GM19043 (cell line): ENCODE measurements around the gene RGS1.

Source experiments
- ATAC-seq: cut with Tn5 transposase; IDR thresholded peaks from one replicate; pipeline ENCODE4 v1.9.1; 2021; ENCODE audit warnings: low read depth; ENCODE audit not compliant: unreplicated experiment

The RGS1 gene

DNA sequence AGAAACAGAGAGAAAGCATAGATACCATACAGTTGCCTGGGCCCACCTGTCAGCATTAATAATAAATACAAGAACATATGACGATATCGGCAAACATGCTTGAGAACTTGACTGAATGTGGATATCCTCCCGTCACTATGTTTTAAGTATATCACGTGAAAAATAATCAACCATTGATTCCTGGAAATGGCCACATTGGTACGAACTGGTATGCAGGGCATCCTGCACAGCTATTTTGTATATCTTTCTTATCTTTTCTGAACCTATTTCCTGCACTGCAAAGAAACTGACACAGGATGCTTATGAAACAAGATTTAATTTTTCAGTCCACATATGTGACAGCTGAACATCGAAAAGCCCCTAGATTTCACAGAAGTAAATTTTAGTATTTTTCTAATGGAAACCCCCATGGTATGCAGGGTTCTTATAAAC lies 22.8 kb upstream of the RGS1 start:
- ATAC-seq, result no peak

DNA sequence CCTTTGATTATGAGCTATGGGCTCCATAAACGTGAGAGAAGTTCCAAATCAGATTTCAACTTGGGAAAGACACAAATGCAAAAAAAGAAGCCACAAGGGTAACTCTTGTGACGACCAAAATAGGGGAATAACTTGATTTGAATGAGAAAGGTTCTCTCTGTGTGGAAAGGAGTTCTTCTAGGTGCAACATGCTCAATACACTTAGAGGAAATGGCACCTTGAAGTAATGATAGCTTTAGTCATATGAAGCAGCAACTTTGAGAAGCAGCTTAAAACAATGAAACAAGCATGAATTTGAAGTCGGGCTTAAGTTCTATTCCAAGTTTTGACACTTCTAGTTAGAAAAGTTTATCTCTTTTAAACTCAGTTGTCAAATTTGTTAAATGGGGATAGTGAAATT lies 21.8 kb upstream of the RGS1 start:
- ATAC-seq, result no peak

DNA sequence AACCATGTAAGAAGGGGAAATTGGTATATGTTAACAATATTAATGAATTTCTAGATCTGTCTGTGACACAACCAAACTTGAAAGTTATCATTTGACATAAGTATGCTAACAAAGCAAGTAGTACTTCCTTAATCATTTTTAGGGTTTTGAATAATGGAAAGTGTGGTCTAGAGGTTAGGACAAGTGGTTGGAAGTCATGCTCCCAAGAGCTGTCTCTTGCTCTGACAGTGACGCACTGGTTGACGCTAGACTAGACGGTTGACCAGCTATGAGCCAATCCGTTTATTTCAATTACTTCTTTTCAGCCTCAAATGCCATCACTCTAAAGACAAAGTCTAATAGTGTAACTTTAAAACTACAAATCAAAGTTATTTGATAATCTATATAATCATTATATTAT lies 20.7 kb upstream of the RGS1 start:
- no peak for ATAC-seq

DNA sequence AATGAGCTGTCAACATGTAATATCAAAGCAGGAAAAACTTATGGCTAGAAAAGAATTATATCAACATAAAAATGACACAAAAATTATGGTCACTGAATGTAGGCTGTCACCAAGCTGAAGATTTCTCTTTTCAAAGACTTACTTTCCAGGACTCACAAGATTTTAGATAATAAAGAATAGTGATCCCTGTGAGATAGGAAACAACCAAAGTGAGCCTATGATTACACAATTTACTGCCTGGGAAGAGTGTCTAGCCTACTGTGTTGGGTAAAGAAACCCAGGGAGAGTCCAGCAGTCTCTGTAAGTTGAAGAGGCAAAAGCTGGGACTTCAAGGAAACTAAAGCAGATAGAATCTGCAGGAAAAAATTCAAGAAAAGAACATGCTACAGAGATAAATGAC lies 20.2 kb upstream of the RGS1 start:
- no peak for ATAC-seq

DNA sequence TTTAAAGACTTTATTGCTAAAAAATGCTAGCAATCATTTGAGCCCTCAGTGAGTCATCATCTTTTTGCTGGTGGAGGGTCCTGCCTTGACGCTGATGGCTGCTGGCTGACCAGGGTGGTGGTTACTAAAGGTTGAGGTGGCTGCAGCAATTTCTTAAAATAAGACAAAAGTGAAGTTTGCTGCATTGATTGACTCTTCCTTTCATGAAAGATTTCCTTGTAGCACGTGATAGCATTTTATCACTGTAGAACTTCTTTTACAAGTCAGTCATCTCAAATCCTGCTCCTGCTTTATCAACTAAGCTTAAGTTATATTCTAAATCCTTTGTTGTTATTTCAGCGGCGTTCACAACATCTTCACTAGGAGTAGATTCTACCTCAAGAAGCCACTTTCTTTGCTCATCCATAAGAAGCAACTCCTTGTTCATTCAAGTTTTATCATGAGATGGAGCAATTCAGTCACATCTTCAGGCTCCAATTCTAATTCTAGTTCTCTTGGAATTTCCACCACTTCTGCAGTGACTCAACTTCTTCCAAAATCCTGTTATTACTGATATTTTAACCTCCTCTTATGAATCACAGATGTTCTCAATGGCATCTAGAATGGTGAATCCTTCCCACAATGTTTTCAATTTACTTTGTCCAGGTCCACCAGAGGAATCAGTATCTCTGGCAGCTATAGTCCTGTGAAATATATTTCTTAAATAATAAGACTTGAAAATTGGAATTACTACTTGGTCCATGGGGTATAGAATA lies 17.6 kb upstream of the RGS1 start:
- ATAC-seq, result no peak

DNA sequence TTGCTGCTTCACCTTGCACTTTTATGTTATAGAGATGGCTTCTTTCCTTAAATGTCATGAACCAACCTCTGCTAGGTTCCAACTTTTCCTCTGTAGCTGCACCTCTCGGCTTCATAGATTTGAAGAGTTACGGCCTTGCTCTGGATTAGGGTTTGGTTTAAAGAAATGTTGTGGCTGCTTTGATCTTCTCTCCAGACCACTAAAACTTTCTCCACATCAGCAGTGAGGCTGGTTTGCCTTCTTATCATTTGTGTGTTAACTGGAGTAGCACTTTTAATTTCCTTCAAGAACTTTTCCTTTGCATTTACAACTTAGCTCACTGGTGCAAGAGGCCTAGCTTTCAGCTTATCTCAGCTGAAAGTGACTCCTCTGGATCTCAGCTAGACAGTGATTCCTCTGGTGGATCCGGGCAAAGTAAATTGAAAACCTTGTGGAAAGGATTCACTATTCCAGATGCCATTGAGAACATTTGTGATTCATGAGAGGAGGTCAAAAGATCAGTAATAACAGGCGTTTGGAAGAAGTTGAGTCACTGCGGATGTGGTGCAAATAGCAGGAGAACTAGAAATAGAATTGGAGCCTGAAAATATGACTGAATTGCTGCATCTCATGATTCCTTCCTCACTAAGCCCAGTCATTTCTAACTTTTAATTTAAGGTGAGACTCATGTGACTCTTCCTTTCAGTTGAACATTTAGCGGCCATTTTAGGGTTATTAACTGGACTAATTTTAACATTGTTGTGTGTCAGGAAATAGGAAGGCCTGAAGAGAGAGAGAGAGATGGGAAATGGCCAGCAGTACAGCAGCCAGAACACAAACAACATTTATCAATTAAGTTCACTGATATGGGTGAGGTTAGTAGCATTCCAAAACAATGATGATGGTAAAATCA lies 16.2 kb upstream of the RGS1 start:
- ATAC-seq, result peak; percentile 69

DNA sequence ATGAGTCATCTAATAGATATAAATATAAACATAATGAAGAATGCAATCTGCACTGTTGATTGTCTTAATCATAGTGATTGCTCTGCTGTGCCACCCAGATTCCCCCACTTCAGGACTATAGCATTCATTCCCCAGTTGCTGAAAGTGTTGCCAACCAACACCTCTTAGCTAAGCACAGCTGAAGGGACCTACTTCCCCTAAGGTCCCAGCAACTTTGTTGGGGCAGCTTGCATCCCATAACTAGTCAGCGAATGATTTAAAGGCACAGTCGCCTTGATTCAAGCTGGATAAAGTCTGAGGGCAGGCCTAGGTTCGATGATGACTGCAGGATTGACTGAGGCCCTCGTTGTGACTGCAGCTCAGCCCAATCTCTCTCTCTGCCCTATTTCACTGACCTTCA lies 14.3 kb upstream of the RGS1 start:
- ATAC-seq, result no peak

DNA sequence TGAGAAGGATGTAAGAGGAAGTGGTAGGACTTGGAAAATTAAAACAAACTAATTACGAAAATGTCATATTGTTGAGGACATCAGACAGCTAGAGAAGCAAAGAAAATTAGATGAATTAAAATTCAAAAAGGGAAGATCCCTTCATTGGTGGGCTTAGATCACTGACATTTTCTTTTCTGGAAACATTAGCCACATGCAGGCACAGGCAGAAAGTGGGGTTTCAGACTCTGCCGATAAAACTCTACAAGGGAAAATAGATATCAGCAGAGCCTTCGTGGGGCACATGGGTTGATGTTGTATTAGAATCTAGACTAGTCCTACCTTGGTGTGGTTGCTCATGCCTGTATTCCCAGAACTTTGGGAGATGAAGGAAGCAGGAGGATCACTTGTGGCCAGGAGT lies 12.4 kb upstream of the RGS1 start:
- no peak for ATAC-seq

DNA sequence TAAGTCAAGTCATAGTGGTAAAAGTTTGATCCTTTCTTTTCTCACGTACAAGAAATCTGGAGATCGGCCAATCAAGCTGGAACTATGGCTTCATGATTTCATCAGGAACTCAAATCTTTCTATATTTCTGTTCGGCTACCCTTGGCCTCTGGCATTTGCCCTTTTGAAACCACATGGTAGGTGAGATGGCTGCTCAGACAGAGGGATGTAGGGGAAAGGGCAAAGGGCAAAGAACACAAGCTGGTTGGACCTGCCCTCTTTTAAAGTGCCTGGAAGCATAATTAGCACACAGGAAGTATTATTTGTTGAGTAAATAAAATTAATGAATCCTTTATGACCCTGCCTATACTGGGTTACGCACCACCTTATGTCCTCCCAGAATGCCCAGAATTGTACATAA lies 11.5 kb upstream of the RGS1 start:
- no peak for ATAC-seq

DNA sequence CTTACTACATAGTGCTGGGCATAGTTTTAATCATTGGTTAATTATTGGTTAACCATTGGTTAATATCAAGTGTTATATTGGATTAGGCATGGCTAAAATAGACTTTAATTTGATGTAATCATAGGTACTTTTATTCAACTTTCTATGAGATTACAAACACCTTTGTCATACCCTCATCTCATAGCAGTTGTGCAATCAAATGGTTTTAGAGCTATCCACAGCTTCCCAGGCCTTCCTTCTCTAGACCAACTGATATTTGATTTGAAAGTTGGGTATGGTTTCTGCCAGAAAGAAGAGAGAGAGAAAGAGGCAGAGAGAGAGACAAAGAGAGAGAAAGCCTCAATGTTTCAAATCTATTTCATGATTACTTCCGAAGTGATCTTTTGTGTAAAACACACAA lies 9.6 kb upstream of the RGS1 start:
- no peak for ATAC-seq

DNA sequence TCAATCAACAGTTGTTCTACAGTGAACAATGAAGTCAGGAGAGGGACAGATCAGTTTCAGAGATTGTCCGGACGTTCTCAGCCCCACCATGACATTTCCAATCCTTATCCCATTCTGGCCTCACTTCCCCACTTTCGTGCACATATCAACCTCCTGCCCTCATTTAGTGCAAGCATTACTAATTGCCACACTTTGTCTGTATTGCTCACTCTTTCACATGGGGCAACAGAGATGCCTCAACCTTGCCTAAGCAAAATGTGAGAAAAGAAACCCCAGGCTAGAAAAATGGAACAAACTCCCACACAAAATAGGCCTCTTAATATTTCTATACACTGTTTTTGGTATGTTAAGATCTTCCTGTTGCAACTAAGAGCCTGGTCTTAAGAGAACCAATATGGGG lies 8.9 kb upstream of the RGS1 start:
- ATAC-seq, result no peak

DNA sequence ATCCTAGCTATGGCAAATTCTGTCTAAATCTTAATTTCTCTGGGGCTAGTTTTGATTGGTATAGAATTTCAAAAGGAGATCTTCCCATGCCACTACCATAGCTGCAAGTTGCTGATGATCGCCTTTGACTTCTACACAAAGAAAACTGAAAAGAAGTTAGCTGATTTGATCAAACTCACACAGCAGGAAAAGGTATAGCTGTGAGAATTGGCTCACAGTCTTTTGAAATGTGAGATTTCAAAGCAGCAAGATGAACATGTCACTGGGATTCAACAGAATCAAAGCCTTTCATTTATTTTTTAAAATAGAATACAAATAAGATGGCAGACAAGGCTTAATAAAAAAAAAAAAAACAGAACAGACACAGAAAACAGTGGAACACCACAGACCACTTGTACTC lies 7.5 kb upstream of the RGS1 start:
- ATAC-seq, result no peak

DNA sequence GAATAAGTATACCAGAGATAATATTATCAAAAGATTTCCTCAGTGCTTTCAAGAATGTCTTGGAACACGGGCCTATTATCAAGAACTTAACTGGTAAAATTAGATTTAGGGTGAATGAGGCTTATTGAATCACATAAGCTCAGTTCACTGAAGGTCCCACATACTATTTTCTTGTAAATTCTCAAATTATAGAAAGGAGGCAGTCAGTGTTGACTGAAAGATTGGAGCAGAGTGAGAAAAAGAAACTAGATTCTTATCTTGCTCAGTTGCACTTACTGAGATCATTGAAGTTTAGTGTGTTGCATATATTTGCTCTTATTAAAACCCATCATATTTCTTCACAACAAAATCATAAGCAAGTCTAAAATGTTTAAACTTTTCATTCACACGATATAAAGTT lies 3.9 kb upstream of the RGS1 start:
- no peak for ATAC-seq

DNA sequence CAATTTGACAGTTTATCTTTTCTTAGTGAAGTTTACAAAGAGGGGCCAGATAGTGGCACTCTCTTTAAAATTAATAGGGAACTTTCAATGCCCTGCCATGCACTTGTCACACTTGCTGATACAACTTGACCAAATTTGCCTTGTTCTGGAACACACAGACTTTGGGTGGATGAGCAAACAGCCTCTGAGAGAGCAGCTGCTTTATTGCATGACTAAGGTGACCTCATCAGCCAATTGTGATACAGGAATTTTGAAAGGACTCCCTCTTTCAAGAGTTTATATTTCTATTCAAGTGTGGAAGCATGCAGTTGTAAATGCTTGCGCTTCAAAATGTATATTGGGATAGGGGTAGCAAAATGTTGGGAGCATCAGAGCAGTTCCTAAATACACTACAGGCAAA lies 2.1 kb upstream of the RGS1 start:
- ATAC-seq, result no peak

DNA sequence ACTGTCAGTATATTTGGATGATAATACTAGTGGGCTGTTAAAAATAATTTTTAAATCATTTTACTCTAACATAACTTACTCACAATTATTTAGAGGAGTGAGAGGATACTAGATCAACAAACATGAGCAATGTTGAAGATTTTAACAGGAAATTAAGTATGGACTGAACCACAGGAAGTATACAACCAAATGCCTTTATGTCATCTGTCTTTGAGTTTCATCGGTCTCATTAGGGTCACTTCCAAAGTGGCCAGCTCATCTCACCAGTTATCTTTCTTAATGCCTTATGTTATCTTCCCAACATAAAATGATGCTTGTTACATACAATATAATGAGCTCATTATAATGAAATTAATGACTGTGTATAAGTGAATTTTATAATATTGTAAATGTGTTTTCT lies 1.5 kb upstream of the RGS1 start:
- ATAC-seq, result no peak

DNA sequence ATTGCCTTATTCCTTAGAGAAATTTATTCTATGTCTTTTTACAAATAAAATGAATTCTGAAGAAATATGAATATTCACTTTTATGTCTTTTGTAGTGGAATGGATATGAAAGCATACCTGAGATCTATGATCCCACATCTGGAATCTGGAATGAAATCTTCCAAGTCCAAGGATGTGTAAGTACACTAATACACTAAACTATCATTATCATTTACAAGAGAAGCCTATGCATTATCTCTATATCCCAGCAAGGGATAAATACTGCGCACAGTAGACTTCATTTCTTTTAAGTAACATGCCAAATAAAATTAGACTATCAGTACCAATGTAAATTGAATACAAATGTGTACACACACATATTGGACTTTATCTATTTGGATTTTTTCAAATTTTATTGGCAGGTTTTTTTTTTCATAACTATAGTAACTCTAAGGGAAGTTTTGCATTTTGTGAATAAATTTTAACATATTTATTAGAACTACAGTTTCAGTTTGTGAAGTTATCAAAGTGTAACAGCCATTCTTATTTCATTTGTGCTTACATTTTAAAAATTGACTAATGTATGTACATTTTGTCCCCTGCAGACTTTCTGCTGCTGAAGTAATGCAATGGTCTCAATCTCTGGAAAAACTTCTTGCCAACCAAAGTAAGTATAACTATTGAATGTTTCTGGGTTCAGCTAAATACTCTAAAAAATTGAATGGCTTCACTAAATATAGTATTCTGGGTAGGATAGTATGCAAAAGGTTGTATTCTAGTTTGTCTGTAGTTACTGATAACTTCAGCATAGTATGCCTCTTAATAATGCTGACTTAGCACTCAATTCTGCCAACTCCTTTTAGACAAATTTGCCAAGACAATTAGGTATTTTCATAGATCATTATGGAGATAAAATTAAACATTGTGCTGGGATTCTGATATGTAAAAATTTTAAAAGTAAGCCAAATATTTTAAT lies 894 bp downstream of the RGS1 start:
- ATAC-seq, result no peak

DNA sequence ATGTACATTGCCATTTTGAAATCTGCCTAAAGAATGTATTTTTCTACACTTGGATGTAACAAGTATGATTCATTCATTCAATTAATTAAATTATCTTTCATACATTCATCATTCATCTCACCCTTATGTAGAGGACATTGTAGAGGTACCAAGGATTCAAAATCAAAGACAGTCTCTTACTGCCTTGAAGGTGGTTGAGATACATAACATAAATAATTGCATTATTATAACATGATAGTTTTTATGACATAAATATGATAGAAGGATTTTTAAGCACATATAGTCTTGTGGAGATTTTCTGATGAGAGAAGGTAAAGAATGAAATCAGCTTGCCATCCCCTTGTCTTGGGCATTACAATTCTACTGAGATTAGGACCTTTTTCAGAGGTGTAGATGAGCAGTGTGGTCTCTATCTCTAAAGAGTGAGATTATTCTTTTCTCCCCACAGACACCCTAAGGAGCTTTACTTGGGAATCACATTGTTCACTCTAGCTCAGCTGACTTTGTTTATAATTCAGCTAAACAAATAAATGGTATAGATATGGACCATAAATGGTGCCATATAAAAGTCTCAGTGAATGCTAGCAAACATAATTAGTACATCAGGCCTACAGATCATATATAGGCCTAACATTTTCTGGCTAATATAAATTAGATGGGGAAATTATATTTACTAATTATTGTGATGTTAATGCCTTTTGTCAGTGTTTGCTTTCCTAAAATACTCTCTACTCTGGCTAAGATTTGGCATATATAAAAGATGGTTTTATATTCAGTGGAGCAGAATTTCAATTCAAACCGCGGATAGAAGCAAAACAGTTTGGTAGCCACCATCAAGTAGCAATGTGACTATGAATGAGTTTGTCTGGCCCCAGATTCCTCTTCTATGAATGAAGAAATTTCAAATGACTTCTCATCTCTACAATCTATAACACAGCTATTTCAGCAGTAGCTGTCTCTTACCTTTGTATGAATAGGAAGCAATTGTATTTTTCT lies 1.9 kb downstream of the RGS1 start:
- ATAC-seq, result no peak

DNA sequence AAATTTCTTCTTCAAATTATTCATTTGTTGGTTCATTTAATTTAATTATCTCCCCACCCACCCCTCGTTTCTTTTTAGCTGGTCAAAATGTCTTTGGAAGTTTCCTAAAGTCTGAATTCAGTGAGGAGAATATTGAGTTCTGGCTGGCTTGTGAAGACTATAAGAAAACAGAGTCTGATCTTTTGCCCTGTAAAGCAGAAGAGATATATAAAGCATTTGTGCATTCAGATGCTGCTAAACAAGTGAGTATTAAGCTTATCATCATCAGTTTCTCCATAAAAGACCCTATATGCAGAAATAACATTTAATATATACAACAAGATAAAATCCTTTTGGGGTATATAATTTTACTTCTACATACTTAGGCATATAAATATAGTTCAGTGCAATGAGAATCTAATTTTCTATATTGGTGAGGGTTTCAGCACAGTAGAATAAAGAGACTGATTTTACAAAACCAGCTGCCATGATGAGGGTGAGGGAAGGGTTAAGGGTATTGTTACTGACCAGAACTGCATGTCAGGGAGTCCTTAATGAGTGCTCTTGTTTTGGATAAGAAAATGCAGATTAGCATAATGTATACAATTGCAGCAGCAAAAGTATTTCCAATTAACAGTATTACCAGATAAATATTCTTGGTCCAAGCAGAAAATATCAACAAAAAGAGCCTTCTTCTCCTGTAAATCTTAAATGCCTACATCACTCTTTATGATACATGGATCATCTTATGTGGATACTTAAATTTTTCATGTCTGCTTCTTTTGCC lies 2.8 kb downstream of the RGS1 start:
- ATAC-seq, result no peak
